ENCODE results near the gene ASAP2.

Gene ASAP2

DNA sequence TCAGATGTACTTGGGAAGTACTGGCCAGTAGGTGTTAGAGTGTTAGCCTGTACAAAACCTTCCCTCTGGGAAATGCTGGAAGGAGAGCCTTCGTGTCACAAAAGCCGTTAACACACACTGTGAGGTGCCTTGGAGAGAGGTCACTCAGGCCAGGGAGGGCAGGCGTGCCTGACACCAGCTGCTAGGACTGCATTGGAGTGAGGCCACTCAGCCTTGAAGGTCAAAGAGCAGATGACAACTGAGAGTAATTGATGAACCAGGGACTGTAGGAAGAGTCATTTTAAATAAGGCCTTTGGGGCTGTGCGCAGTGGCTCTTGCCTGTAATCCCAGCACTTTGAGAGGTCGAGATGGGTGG lies 45.4 kb downstream of the ASAP2 start:
- H3K4me3 ChIP-seq (ENCODE audit: low read depth, low read length), result no peak overlapping the region
- TF ChIP-seq, protein P1, sequence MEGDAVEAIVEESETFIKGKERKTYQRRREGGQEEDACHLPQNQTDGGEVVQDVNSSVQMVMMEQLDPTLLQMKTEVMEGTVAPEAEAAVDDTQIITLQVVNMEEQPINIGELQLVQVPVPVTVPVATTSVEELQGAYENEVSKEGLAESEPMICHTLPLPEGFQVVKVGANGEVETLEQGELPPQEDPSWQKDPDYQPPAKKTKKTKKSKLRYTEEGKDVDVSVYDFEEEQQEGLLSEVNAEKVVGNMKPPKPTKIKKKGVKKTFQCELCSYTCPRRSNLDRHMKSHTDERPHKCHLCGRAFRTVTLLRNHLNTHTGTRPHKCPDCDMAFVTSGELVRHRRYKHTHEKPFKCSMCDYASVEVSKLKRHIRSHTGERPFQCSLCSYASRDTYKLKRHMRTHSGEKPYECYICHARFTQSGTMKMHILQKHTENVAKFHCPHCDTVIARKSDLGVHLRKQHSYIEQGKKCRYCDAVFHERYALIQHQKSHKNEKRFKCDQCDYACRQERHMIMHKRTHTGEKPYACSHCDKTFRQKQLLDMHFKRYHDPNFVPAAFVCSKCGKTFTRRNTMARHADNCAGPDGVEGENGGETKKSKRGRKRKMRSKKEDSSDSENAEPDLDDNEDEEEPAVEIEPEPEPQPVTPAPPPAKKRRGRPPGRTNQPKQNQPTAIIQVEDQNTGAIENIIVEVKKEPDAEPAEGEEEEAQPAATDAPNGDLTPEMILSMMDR (IDR thresholded peaks at IDR 0.05; ENCODE audit: low read depth, low read length), result no peak

DNA sequence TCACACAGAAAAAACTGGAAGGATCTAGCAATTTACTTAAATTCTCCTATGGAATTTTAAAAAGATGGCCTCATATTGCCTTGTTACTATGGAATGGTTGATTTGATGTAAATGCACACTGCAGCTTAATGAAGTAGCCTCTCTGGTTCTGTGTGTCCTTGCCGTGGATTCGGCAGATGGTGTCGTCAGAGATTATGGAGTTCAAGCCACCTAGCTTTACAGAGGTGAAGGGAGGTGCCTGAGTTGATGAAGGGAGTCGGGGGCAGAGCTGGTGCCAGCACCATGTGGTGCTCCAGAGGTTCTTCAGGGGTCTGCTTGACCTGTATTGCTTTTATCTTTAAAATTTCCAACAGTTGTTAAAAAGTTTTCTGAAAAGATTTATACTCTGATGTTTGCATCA lies 48.8 kb downstream of the ASAP2 start:
- no peak overlapping the region for H3K4me3 ChIP-seq (ENCODE audit: low read depth, low read length)
- TF ChIP-seq, protein P1 (IDR thresholded peaks at IDR 0.05; ENCODE audit: low read depth, low read length), result no peak

DNA sequence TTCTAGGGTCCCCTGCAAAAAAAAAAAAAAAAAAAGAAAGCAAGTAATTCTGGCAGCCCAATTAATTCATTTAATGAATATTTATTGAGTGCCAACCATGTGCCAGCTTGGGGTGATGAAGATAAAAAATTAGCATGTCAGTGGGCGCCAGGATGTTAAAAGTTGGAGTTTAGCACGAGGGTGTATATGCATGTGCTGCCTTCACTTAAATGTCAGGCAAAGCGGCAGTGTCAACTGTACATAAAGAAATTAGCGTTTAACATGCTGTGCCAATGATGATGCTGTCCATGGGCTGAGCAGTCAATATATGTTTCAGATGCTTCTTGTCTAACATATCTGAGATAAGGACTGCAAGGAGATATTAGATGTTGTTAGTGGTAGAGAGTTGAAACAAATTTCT lies 49.5 kb downstream of the ASAP2 start:
- TF ChIP-seq, protein P1 (IDR thresholded peaks at IDR 0.05; ENCODE audit: low read depth, low read length), result no peak
- no peak overlapping the region for H3K4me3 ChIP-seq (ENCODE audit: low read depth, low read length)

DNA sequence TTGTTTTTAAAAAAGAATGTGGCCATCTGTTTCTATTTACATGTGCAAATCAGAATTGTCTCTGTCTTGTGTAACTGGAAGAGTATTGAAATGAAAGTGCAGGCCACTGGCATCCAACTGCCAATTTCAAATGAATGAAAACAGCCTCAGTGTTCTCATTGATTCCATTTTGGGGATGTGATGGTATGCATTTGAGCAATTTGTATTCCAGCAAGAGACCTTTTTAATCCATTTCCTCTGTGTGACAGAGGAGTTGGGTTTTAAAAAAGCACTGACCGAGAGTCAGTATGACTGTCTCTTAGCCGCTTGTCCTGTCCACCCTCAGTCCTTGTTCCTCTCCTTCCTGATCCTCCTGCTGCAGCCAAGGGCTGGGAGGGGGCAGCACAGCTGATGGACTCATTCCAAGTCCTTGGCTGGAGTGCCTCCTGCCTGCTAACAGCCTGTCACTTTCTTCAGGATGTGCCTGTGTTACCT lies 50.0 kb downstream of the ASAP2 start:
- TF ChIP-seq, protein P1 (IDR thresholded peaks at IDR 0.05; ENCODE audit: low read depth, low read length), result no peak
- H3K4me3 ChIP-seq (ENCODE audit: low read depth, low read length), result no peak overlapping the region; the same call in 1 of the 2 replicates

DNA sequence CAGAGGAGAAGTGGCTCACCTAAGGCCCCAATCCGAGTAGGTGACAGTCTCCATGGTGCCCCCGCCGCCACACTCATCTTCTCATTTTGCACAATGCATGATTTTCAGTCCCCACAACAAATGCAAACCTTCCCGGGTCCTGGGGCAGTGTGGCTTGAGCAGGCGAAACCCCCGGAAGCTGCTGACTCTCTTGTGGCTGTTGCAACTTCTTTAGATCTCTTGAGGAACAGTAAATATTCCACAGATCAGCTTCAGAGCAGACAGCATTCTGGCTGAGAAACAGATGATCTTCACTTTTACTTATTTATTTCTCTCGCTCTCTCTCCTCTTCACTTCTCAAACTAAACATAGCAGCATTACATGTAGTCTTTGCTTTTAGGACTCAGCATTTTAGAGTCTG lies 51.9 kb downstream of the ASAP2 start:
- H3K4me3 ChIP-seq (ENCODE audit: low read depth, low read length), result no peak overlapping the region
- TF ChIP-seq, protein P1 (IDR thresholded peaks at IDR 0.05; ENCODE audit: low read depth, low read length), result no peak

DNA sequence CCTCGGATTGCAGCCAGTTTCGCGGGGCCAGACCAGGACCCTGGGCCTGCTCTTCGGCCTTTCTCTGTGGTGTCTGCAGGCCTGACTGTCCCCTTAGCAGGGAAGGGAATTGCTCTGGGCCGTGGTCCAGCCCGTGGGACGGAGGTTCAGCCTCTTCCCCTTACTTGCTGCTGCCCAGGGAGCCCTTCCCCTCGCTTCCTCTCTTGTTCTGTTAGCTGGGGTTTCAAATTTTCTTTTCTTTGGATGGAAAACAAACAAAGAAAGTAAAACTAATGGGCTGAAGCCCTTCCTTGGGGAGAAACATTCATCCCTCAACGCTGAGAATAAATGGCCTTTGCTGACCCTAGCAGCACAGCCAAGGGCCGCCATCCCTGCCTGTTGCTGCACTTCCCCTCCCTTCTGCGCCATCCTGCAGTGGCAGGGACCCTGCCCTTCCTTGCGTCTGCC lies 52.4 kb downstream of the ASAP2 start:
- no peak overlapping the region for H3K4me3 ChIP-seq (ENCODE audit: low read depth, low read length)
- TF ChIP-seq, protein P1 (IDR thresholded peaks at IDR 0.05; ENCODE audit: low read depth, low read length), result no peak

DNA sequence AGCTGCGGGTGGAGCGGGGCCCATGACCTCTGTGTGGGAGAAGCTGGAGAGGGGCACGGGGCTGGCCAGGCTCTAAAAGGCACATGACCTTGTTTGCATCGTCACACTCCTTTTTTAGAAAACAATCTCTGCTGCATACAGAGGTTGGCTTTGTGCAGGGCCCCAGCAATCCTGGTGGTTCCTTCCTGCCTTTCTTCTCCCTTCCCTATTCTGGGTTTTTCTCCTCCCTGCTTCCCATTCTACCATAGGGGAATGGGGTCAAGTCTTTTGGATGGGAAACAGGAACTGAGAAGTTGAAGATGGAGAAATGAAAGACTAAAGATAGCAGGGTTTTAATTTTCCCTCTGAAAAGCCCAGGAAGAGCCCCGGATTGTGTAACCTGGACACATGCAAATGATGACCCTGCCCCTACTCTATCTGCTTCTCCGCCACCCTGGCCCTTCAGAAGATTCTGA lies 53.9 kb downstream of the ASAP2 start:
- no peak overlapping the region for H3K4me3 ChIP-seq (ENCODE audit: low read depth, low read length)
- TF ChIP-seq, protein P1 (IDR thresholded peaks at IDR 0.05; ENCODE audit: low read depth, low read length), result no peak

All from WI38 (cell line).